Esophagus squamous epithelium (tissue), 4 donors: ENCODE results near the gene RREB1.

Experiments
- POLR2A ChIP-seq, 4 donors: fragments of 450-650 bp; IDR thresholded peaks; one replicate each; pipeline ENCODE4 v1.6.1; 2017; ENCODE audit warnings: antibody characterized with exemption in 4 of 4, mild to moderate bottlenecking in 4 of 4, moderate library complexity in 3 of 4
- TF ChIP-seq, protein P1 (sequence below), 6 experiments: fragments of 450-650 bp in 4 of 6; fragments of 200-600 bp in 2 of 6; sonication (generic) in 2 of 6; IDR thresholded peaks; one replicate each; pipeline ENCODE4 v1.5.1; 2016 to 2019; ENCODE audit warnings: antibody characterized with exemption in 6 of 6, mild to moderate bottlenecking in 4 of 6, moderate library complexity in 4 of 6

DNA sequence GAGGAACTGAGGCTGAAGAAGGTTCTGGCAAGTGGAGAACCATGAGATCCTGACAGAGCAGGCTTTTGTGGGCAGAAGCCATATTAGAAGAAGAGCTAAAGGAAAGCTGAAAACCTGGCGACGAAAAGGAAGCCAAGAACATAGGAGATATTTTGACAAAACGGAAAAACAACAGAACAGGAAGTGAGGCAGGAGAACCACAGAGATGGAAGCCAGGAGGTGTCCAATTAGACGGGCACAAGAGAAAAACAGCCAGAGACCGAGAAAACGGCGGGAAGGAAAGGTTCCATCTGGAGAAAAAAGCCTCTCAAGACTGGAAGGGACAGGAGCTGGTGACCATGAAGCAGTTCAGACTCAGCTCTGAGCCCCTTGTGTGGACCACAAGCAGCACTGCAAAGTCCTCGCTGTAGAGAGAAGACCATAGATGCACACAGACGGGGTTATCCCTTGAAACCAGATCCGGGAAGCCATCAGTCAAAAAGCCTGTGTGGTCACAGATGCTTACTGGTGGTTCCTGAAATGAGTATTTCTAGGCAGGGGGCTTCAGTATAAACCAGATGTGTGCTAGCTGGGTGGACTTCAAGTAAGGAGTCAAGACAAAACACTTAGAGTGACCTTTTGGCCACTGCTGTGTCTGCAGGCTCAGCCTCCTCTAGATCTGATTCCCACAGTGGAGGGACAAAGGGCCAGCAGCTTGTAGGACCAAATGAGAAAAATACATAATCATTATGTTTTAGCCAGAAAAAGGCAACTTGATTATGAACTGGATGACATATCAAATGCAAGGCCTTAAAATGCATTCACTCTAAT is 174.5 kb downstream of the RREB1 start:
- TF ChIP-seq, protein P1, sequence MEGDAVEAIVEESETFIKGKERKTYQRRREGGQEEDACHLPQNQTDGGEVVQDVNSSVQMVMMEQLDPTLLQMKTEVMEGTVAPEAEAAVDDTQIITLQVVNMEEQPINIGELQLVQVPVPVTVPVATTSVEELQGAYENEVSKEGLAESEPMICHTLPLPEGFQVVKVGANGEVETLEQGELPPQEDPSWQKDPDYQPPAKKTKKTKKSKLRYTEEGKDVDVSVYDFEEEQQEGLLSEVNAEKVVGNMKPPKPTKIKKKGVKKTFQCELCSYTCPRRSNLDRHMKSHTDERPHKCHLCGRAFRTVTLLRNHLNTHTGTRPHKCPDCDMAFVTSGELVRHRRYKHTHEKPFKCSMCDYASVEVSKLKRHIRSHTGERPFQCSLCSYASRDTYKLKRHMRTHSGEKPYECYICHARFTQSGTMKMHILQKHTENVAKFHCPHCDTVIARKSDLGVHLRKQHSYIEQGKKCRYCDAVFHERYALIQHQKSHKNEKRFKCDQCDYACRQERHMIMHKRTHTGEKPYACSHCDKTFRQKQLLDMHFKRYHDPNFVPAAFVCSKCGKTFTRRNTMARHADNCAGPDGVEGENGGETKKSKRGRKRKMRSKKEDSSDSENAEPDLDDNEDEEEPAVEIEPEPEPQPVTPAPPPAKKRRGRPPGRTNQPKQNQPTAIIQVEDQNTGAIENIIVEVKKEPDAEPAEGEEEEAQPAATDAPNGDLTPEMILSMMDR (IDR thresholded peaks at IDR 0.05), result no peak
- no peak for TF ChIP-seq POLR2A (IDR thresholded peaks at IDR 0.05)
